Measurements from ENCODE around the gene NTM. TPM values are rescaled to one million over a fixed set of nuclear protein-coding genes. Genes with fewer than 3 reads are reported as not detected.

NTM gene
- total RNA-seq, 1 experiment from 2014 or later, result 16.4 TPM

DNA sequence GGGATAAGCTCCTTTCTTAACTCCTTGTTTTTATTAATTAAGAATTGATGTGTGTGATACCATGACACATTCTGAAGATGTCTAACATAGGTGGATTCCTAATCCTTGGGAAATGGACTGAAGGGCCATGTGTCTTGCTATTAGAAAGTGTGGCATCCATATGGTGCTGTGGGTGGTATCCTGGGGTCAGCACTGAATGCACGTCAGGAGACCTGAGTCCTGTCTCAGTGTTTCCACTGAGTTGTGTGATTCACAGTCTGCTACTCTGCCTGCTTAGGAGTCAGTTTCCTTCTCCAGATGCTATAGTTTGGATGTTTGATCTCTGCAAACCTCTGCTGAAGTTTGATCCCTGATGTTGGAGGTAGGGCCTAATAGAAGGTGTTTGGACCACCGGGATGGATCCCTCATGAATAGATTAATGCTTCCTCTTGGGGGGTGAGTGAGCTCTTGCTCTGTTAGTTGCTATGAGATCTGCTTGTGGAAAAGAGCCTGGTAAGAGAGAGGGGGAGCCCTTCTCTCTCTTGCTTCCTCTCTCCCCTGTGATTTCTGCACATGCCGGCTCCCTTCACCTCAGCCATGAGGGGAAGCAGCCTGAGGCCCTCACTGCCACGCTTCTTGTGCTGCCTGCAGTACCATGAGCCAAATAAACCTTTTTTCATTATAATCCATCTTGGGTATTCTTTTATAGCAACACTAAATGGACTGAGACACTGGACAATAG lies 666.5 kb downstream of the NTM start:
- CTCF ChIA-PET, result interaction anchor here (1.2 to 2.0 kb wide), 4 partner anchors 9 to 169 kb away, joined by 4 to 6 read pairs (median 5); no protein-coding TSS in a partner anchor
- DNase-seq (ENCODE audit: low spot score), result no peak
- H3K36me3 Mint-ChIP-seq, result peaks cover 11% of the 10 kb centered on the region
- no peak for TF ChIP-seq USF2 (CRISPR knock-in tag; IDR thresholded peaks at IDR 0.05)
- TF ChIP-seq IRF2 (CRISPR knock-in tag; IDR thresholded peaks at IDR 0.05; ENCODE audit: borderline replicate concordance, low read depth), result no peak
- no peak for TF ChIP-seq EMX1 (CRISPR knock-in tag; IDR thresholded peaks at IDR 0.05)
- no peak for TF ChIP-seq ZNF671 (CRISPR knock-in tag; IDR thresholded peaks at IDR 0.05)
- no peak for TF ChIP-seq CBFB (CRISPR knock-in tag; IDR thresholded peaks at IDR 0.05; ENCODE audit: low read depth)
- no peak for TF ChIP-seq MXD4 (CRISPR knock-in tag; IDR thresholded peaks at IDR 0.05; ENCODE audit: borderline replicate concordance)
- TF ChIP-seq, protein P1, sequence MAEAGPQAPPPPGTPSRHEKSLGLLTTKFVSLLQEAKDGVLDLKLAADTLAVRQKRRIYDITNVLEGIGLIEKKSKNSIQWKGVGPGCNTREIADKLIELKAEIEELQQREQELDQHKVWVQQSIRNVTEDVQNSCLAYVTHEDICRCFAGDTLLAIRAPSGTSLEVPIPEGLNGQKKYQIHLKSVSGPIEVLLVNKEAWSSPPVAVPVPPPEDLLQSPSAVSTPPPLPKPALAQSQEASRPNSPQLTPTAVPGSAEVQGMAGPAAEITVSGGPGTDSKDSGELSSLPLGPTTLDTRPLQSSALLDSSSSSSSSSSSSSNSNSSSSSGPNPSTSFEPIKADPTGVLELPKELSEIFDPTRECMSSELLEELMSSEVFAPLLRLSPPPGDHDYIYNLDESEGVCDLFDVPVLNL (CRISPR knock-in tag; IDR thresholded peaks at IDR 0.05; ENCODE audit: borderline replicate concordance, low read depth), result no peak
- TF ChIP-seq, protein P2, sequence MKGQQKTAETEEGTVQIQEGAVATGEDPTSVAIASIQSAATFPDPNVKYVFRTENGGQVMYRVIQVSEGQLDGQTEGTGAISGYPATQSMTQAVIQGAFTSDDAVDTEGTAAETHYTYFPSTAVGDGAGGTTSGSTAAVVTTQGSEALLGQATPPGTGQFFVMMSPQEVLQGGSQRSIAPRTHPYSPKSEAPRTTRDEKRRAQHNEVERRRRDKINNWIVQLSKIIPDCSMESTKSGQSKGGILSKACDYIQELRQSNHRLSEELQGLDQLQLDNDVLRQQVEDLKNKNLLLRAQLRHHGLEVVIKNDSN (CRISPR knock-in tag; IDR thresholded peaks at IDR 0.05), result no peak
- TF ChIP-seq RORB (CRISPR knock-in tag; IDR thresholded peaks at IDR 0.05), result no peak
- TF ChIP-seq ZBTB43 (CRISPR knock-in tag; IDR thresholded peaks at IDR 0.05), result no peak
- no peaks in the 10 kb centered on the region; the same call in 1 of the 2 replicates for H3K27me3 Mint-ChIP-seq (ENCODE audit: low read depth)
- H3K4me3 Mint-ChIP-seq, result no peak overlapping the region
- H3K27ac Mint-ChIP-seq, result 0 out of 2 replicates have a peak overlapping the region, but pooled peaks have one; percentile 49
- POLR2A ChIA-PET, result no interaction called here
- peak; percentile 65 for ATAC-seq
- H3K4me1 Mint-ChIP-seq, result peaks cover 35% of the 10 kb centered on the region
- peaks cover 19% of the 10 kb centered on the region for H3K9me3 Mint-ChIP-seq

- ChIA-PET POLR2A (no interaction called here), CTCF (interaction anchor here (0.6 to 2.0 kb wide), 3 partner anchors 9 to 170 kb away, joined by 3 to 5 read pairs (median 5); no protein-coding TSS in a partner anchor)
- ATAC-seq (peak; percentile 86), DNase-seq (ENCODE audit: low spot score) (no peak)
- Mint-ChIP-seq H3K36me3 (peaks cover 11% of the 10 kb centered on the region), H3K4me1 (peaks cover 35% of the 10 kb centered on the region), H3K27ac (0 out of 2 replicates have a peak overlapping the region, but pooled peaks have one; percentile 49), H3K4me3 (no peak overlapping the region), H3K9me3 (peaks cover 14% of the 10 kb centered on the region), H3K27me3 (ENCODE audit: low read depth) (no peaks in the 10 kb centered on the region; the same call in 1 of the 2 replicates)
- TF ChIP-seq ZNF671 (CRISPR knock-in tag; IDR thresholded peaks at IDR 0.05) (no peak), ETV6 (CRISPR knock-in tag; IDR thresholded peaks at IDR 0.05) (no peak), FOXJ3 (CRISPR knock-in tag; IDR thresholded peaks at IDR 0.05; ENCODE audit: borderline replicate concordance) (no peak), CREM (CRISPR knock-in tag; IDR thresholded peaks at IDR 0.05) (no peak), NR2C2 (CRISPR knock-in tag; IDR thresholded peaks at IDR 0.05) (no peak), ZBTB43 (CRISPR knock-in tag; IDR thresholded peaks at IDR 0.05) (no peak), E2F1 (CRISPR knock-in tag; IDR thresholded peaks at IDR 0.05) (no peak), NFATC4 (CRISPR knock-in tag; IDR thresholded peaks at IDR 0.05) (no peak), ARID4B (CRISPR knock-in tag; IDR thresholded peaks at IDR 0.05; ENCODE audit: borderline replicate concordance) (no peak)
- TF ChIP-seq, protein P3, sequence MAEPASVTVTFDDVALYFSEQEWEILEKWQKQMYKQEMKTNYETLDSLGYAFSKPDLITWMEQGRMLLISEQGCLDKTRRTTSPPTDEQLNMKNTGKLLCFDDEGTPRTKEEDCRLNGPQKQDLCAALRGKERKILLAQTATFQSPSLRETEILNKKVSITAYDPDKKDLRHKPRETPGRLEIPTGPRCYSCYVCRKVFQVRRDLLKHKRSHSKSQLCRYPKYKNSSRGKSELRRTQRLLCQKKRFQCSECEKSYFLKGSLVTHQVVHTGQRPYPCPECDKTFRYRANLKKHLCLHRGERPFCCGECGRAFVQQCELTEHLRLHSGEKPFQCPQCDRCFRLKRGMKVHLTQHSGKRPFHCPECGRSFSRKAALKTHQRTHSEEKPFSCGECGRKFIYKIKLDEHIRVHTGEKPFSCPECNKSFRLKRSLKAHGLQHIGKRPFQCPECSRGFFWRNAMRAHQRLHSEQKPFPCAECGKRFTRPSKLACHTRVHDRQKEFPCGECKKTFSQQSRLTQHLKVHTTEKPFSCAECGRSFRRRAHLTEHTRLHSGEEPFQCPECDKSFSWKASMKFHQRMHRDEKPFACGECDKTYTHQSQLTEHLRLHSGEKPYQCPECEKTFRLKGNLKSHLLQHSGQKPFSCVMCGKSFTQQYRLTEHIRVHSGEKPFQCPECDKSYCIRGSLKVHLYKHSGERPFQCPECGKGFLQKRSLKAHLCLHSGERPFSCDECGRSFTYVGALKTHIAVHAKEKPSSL (CRISPR knock-in tag; conservative IDR thresholded peaks at IDR 0.05), result no peak
- TF ChIP-seq, protein P4, sequence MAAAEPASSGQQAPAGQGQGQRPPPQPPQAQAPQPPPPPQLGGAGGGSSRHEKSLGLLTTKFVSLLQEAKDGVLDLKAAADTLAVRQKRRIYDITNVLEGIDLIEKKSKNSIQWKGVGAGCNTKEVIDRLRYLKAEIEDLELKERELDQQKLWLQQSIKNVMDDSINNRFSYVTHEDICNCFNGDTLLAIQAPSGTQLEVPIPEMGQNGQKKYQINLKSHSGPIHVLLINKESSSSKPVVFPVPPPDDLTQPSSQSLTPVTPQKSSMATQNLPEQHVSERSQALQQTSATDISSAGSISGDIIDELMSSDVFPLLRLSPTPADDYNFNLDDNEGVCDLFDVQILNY (CRISPR knock-in tag; IDR thresholded peaks at IDR 0.05), result no peak
Measured at GRCh38 chr11:132037467-132037862, 667.0 kb downstream of the NTM start.
